Rectal smooth muscle tissue (tissue), 1 donor: Measurements from ENCODE around the gene ZNF574.
A peak's percentile ranks its signal among the peaks of the same experiment; 100 is the strongest.

Experiments used
- H3K27ac ChIP-seq: one replicate; pipeline ENCODE4 v1.7.0; 2013; ENCODE audit warnings: low read depth, low read length, inconsistent platforms
- H3K27me3 ChIP-seq: one replicate; pipeline ENCODE4 v1.7.0; 2013; ENCODE audit warnings: low read length; ENCODE audit not compliant: control insufficient read depth, insufficient read depth
- H3K36me3 ChIP-seq: one replicate; pipeline ENCODE4 v1.7.0; 2013; ENCODE audit warnings: low read length; ENCODE audit not compliant: control insufficient read depth, insufficient read depth
- H3K4me1 ChIP-seq: one replicate; pipeline ENCODE4 v1.7.0; 2013; ENCODE audit warnings: low read length; ENCODE audit not compliant: control insufficient read depth, insufficient read depth
- H3K4me3 ChIP-seq: one replicate; pipeline ENCODE4 v1.7.0; 2013; ENCODE audit warnings: low read length
- H3K9ac ChIP-seq: one replicate; pipeline ENCODE4 v1.7.0; 2013; ENCODE audit warnings: low read length

Gene ZNF574

GRCh38 chr19:42130254-42130573, 54.2 kb downstream of the ZNF574 start:
- H3K4me3 ChIP-seq, result peak overlapping the region; percentile 29
- H3K27me3 ChIP-seq, result peaks cover 16% of the 10 kb centered on the region
- H3K9ac ChIP-seq, result peak overlapping the region; percentile 1
- no peak overlapping the region for H3K27ac ChIP-seq
- no peaks in the 10 kb centered on the region for H3K36me3 ChIP-seq
- H3K4me1 ChIP-seq, result no peaks in the 10 kb centered on the region
